ENCODE results near the gene BCL2L11.

The BCL2L11 gene

GRCh38 chr2:111186121-111186715 lies 65.5 kb downstream of the BCL2L11 start:
- H3K27me3 ChIP-seq (ENCODE audit: control insufficient read depth, insufficient read depth, low read length): no peaks in the 10 kb centered on the region

GRCh38 chr2:111186933-111187332 lies 66.2 kb downstream of the BCL2L11 start:
- no peaks in the 10 kb centered on the region for H3K36me3 ChIP-seq (ENCODE audit: control insufficient read depth, low read depth, low read length)
- no peaks in the 10 kb centered on the region for H3K27me3 ChIP-seq (ENCODE audit: control insufficient read depth, insufficient read depth, low read length)
- no peak overlapping the region for H3K9ac ChIP-seq (ENCODE audit: low read length)
- H3K27ac ChIP-seq (ENCODE audit: low read length): no peak overlapping the region
- no peak overlapping the region for H3K4me3 ChIP-seq (ENCODE audit: low read length)
- H3K9me3 ChIP-seq (ENCODE audit: control insufficient read depth, low read depth, low read length): no peaks in the 10 kb centered on the region
- H3K4me1 ChIP-seq (ENCODE audit: control insufficient read depth, low read depth, low read length): no peaks in the 10 kb centered on the region

More at GRCh38 chr2:111186121-111186715, 65.5 kb downstream of the BCL2L11 start:
- Histone ChIP-seq H3K27ac (ENCODE audit: low read length) (no peak overlapping the region), H3K9me3 (ENCODE audit: control insufficient read depth, low read depth, low read length) (no peaks in the 10 kb centered on the region), H3K4me3 (ENCODE audit: low read length) (no peak overlapping the region), H3K36me3 (ENCODE audit: control insufficient read depth, low read depth, low read length) (no peaks in the 10 kb centered on the region), H3K4me1 (ENCODE audit: control insufficient read depth, low read depth, low read length) (no peaks in the 10 kb centered on the region), H3K9ac (ENCODE audit: low read length) (no peak overlapping the region)

- no peaks in the 10 kb centered on the region for H3K27me3 ChIP-seq (ENCODE audit: control insufficient read depth, insufficient read depth, low read length)
- no peak overlapping the region for H3K4me3 ChIP-seq (ENCODE audit: low read length)
- H3K27ac ChIP-seq (ENCODE audit: low read length): no peak overlapping the region
- no peaks in the 10 kb centered on the region for H3K36me3 ChIP-seq (ENCODE audit: control insufficient read depth, low read depth, low read length)
- H3K4me1 ChIP-seq (ENCODE audit: control insufficient read depth, low read depth, low read length): no peaks in the 10 kb centered on the region
- no peak overlapping the region for H3K9ac ChIP-seq (ENCODE audit: low read length)
- no peaks in the 10 kb centered on the region for H3K9me3 ChIP-seq (ENCODE audit: control insufficient read depth, low read depth, low read length)
Observed at GRCh38 chr2:111188681-111189080, 68.0 kb downstream of the BCL2L11 start.

- no peaks in the 10 kb centered on the region for H3K4me1 ChIP-seq (ENCODE audit: control insufficient read depth, low read depth, low read length)
- H3K4me3 ChIP-seq (ENCODE audit: low read length): no peak overlapping the region
- no peaks in the 10 kb centered on the region for H3K27me3 ChIP-seq (ENCODE audit: control insufficient read depth, insufficient read depth, low read length)
- H3K9me3 ChIP-seq (ENCODE audit: control insufficient read depth, low read depth, low read length): no peaks in the 10 kb centered on the region
- no peak overlapping the region for H3K27ac ChIP-seq (ENCODE audit: low read length)
- no peak overlapping the region for H3K9ac ChIP-seq (ENCODE audit: low read length)
- no peaks in the 10 kb centered on the region for H3K36me3 ChIP-seq (ENCODE audit: control insufficient read depth, low read depth, low read length)
Observed at GRCh38 chr2:111189106-111189505, 68.4 kb downstream of the BCL2L11 start.

- no peak overlapping the region for H3K27ac ChIP-seq (ENCODE audit: low read length)
- no peak overlapping the region for H3K4me3 ChIP-seq (ENCODE audit: low read length)
- no peaks in the 10 kb centered on the region for H3K9me3 ChIP-seq (ENCODE audit: control insufficient read depth, low read depth, low read length)
- no peak overlapping the region for H3K9ac ChIP-seq (ENCODE audit: low read length)
- H3K27me3 ChIP-seq (ENCODE audit: control insufficient read depth, insufficient read depth, low read length): no peaks in the 10 kb centered on the region
- no peaks in the 10 kb centered on the region for H3K4me1 ChIP-seq (ENCODE audit: control insufficient read depth, low read depth, low read length)
- H3K36me3 ChIP-seq (ENCODE audit: control insufficient read depth, low read depth, low read length): no peaks in the 10 kb centered on the region
Observed at GRCh38 chr2:111190816-111191540, 70.3 kb downstream of the BCL2L11 start.

GRCh38 chr2:111191877-111192276 lies 71.2 kb downstream of the BCL2L11 start:
- Histone ChIP-seq H3K4me1 (ENCODE audit: control insufficient read depth, low read depth, low read length) (no peaks in the 10 kb centered on the region), H3K27me3 (ENCODE audit: control insufficient read depth, insufficient read depth, low read length) (no peaks in the 10 kb centered on the region)

GRCh38 chr2:111192776-111193368 lies 72.2 kb downstream of the BCL2L11 start:
- no peak overlapping the region for H3K4me3 ChIP-seq (ENCODE audit: low read length)
- H3K9ac ChIP-seq (ENCODE audit: low read length): no peak overlapping the region
- H3K27me3 ChIP-seq (ENCODE audit: control insufficient read depth, insufficient read depth, low read length): no peaks in the 10 kb centered on the region
- H3K36me3 ChIP-seq (ENCODE audit: control insufficient read depth, low read depth, low read length): no peaks in the 10 kb centered on the region
- no peaks in the 10 kb centered on the region for H3K4me1 ChIP-seq (ENCODE audit: control insufficient read depth, low read depth, low read length)
- H3K9me3 ChIP-seq (ENCODE audit: control insufficient read depth, low read depth, low read length): no peaks in the 10 kb centered on the region
- no peak overlapping the region for H3K27ac ChIP-seq (ENCODE audit: low read length)

More at GRCh38 chr2:111191877-111192276, 71.2 kb downstream of the BCL2L11 start:
- Histone ChIP-seq H3K36me3 (ENCODE audit: control insufficient read depth, low read depth, low read length) (no peaks in the 10 kb centered on the region), H3K9ac (ENCODE audit: low read length) (no peak overlapping the region), H3K27ac (ENCODE audit: low read length) (no peak overlapping the region), H3K9me3 (ENCODE audit: control insufficient read depth, low read depth, low read length) (no peaks in the 10 kb centered on the region), H3K4me3 (ENCODE audit: low read length) (no peak overlapping the region)

GRCh38 chr2:111194835-111195621 lies 74.3 kb downstream of the BCL2L11 start:
- H3K4me3 ChIP-seq (ENCODE audit: low read length): no peak overlapping the region
- H3K9me3 ChIP-seq (ENCODE audit: control insufficient read depth, low read depth, low read length): no peaks in the 10 kb centered on the region
- no peaks in the 10 kb centered on the region for H3K4me1 ChIP-seq (ENCODE audit: control insufficient read depth, low read depth, low read length)
- H3K36me3 ChIP-seq (ENCODE audit: control insufficient read depth, low read depth, low read length): no peaks in the 10 kb centered on the region
- H3K9ac ChIP-seq (ENCODE audit: low read length): no peak overlapping the region
- H3K27ac ChIP-seq (ENCODE audit: low read length): no peak overlapping the region
- no peaks in the 10 kb centered on the region for H3K27me3 ChIP-seq (ENCODE audit: control insufficient read depth, insufficient read depth, low read length)

- Histone ChIP-seq H3K36me3 (ENCODE audit: control insufficient read depth, low read depth, low read length) (no peaks in the 10 kb centered on the region), H3K9ac (ENCODE audit: low read length) (no peak overlapping the region), H3K4me1 (ENCODE audit: control insufficient read depth, low read depth, low read length) (no peaks in the 10 kb centered on the region), H3K27me3 (ENCODE audit: control insufficient read depth, insufficient read depth, low read length) (no peaks in the 10 kb centered on the region), H3K4me3 (ENCODE audit: low read length) (no peak overlapping the region), H3K9me3 (ENCODE audit: control insufficient read depth, low read depth, low read length) (no peaks in the 10 kb centered on the region), H3K27ac (ENCODE audit: low read length) (no peak overlapping the region)
Observed at GRCh38 chr2:111196435-111196834, 75.7 kb downstream of the BCL2L11 start.

- no peaks in the 10 kb centered on the region for H3K4me1 ChIP-seq (ENCODE audit: control insufficient read depth, low read depth, low read length)
- no peak overlapping the region for H3K9ac ChIP-seq (ENCODE audit: low read length)
- H3K27me3 ChIP-seq (ENCODE audit: control insufficient read depth, insufficient read depth, low read length): no peaks in the 10 kb centered on the region
- no peak overlapping the region for H3K27ac ChIP-seq (ENCODE audit: low read length)
- no peaks in the 10 kb centered on the region for H3K9me3 ChIP-seq (ENCODE audit: control insufficient read depth, low read depth, low read length)
- H3K4me3 ChIP-seq (ENCODE audit: low read length): no peak overlapping the region
- H3K36me3 ChIP-seq (ENCODE audit: control insufficient read depth, low read depth, low read length): no peaks in the 10 kb centered on the region
Observed at GRCh38 chr2:111198701-111199100, 78.0 kb downstream of the BCL2L11 start.

GRCh38 chr2:111199840-111200239 lies 79.1 kb downstream of the BCL2L11 start:
- Histone ChIP-seq H3K27ac (ENCODE audit: low read length) (no peak overlapping the region), H3K9me3 (ENCODE audit: control insufficient read depth, low read depth, low read length) (no peaks in the 10 kb centered on the region), H3K36me3 (ENCODE audit: control insufficient read depth, low read depth, low read length) (no peaks in the 10 kb centered on the region), H3K4me3 (ENCODE audit: low read length) (no peak overlapping the region), H3K9ac (ENCODE audit: low read length) (no peak overlapping the region), H3K4me1 (ENCODE audit: control insufficient read depth, low read depth, low read length) (no peaks in the 10 kb centered on the region), H3K27me3 (ENCODE audit: control insufficient read depth, insufficient read depth, low read length) (no peaks in the 10 kb centered on the region)

Measured in iPS-18a (cell line).